ENCODE results near the gene SSU72.
"Not testable (repeated sequence)": the region's sequence is repeated elsewhere in the genome, so short reads cannot be mapped to it uniquely, and the experiment has no call there.

Gene SSU72

GRCh38 chr1:1609822-1610485 is 35.3 kb upstream of the SSU72 start:
- DNase-seq, result no peak

- no peak for DNase-seq
Observed at GRCh38 chr1:1606232-1606631, 31.6 kb upstream of the SSU72 start.

DNA sequence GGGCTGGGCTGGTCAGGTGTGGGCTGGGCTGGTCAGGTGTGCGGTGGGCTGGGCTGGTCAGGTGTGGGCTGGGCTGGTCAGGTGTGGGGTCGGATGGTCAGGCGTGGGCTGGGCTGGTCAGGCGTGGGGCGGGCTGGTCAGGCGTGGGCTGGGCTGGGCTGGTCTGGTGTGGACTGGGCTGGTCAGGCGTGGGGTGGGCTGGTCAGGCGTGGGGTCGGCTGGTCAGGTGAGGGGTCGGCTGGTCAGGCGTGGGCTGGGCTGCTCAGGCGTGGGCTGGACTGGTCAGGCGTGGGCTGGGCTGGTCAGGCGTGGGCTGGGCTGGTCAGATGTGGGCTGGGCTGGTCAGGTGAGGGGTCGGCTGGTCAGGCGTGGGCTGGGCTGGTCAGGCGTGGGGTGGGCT is 31.1 kb upstream of the SSU72 start:
- no peak for DNase-seq

DNA sequence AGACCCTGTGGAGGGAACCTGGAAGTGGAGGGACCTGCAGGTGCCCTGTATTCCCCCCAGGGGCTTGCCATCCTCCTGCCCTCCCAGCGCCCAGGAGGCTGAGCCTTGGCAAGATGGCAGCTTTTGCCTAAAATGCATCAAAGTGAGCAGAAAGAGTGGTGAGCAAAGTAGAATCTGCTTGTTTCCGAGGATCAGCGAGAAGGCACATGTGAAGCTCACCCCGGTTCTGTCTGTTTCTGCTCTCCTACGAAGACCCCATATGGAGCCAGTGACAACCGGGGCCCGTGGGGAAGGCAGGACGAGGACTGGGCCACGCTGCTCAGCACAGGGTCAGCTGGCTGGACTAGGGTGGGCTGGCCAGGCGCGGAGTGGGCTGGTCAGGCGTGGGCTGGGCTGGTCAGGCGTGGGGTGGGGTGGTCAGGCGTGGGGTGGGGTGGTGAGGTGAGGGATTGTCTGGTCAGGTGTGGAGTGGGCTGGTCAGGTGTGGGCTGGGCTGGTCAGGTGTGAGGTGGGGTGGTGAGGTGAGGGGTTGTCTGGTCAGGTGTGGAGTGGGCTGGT is 30.4 kb upstream of the SSU72 start:
- no peak for DNase-seq

GRCh38 chr1:1604374-1605033 is 29.8 kb upstream of the SSU72 start:
- no peak for DNase-seq

GRCh38 chr1:1603671-1604373 is 29.2 kb upstream of the SSU72 start:
- no peak for DNase-seq

DNA sequence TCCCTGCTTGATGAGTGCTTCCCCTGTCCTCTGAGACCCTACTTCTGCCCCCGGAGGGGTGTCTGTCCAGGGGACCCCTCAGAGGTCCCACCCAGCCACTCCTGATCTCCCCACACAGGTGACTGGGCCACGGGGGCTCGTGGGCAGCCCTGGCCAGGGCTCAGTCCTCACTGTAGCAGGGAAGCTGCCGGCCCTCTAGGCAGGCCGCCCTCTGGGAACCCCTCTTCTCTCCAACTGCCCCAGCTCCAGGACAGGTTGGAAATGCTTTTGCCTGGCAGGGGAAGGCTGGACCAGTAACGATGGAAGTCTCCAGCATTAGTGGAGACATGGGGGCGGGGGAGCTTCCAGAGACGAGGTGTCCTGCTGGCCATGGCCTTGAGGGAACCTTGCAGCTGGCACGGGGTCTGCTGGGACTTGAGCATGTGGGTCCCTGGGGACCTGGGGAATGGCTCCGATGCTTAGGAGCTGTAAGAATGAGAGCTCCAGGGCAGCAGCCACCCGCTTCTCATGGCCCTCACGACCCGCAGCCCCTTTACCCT is 28.4 kb upstream of the SSU72 start:
- no peak for DNase-seq

- no peak for DNase-seq
Observed at GRCh38 chr1:1602304-1602967, 27.8 kb upstream of the SSU72 start.

DNA sequence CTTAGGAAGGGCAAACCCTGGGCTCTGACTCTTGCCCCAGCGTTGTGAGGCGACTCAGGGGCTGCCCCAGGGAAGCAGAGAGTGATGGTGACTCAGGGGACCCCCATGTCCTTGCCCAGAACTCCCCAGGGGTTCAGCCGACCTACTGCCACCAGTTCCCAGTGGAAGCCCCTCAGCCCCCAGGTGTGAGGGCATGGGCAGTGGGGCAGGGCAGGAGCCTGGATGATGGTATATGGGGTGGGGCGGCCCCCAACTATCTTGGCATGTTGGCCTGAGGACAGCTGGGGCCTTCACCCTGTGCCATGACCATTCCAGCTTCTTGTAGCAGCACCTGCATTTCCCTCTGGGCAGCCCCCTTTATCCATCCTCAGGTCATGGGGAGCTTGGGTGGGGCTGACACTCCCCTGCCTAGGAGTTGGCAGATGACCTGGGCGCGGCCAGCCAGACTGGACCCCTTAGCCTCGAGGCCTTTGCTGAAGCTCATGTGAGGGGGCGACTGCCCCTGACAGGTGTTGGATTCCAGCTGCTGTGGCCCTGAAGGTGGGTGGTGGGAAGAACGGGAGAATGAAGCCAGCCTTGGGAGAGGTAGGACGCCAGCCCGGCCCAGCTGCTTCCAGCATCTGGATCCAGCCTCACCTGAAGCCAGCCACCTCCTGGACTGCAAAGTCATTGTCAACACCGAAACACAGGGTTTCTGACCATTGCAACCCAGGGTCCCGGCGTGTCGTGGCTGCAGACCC is 27.1 kb upstream of the SSU72 start:
- DNase-seq, result no peak

DNA sequence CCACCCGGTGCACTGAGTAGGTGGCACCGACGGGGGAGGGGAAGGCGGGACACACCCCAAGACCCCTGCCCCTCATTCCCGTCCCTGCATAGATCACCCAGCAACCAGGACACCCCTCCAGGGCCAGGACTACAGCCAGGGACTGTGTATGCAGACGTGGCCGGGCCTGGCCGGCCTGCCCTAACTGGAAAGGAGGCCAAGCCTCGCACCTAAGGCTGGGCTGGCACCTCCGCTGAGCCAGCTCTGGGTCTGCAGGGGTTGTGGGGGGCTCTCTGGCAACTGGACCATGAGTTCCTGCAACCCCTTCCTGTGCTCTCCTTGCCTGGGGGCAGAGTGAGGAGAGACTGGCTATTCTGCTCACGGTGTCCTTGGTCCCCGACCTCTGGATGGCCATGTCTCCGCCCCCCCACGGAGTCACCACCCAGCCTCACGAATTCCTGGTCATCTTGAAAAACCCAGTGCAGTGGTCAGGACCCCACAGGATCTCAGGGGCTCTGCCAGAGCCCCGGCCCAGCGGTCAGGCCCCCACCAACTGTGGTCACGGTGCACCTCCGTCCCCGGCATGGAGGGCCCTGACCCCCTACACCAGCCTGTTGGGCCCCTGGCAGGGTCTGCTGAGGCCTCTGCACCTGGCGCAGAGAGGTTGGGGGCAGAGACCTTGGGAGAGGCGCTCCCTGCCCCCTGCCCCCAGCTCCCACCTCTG is 26.3 kb upstream of the SSU72 start:
- DNase-seq, result no peak

- no peak for DNase-seq
Observed at GRCh38 chr1:1599935-1600860, 25.5 kb upstream of the SSU72 start, which contains the start of gene FNDC10. Gene FNDC10 (minus strand): TSS chr1:1600135. CDS start chr1:1600015, 120 bp downstream.

- DNase-seq, result peak; percentile 22
Observed at GRCh38 chr1:1599030-1599934, 24.6 kb upstream of the SSU72 start.

GRCh38 chr1:1598720-1599029 is 24.0 kb upstream of the SSU72 start:
- DNase-seq, result no peak

GRCh38 chr1:1598051-1598719 is 23.5 kb upstream of the SSU72 start:
- no peak for DNase-seq

- no peak for DNase-seq
Observed at GRCh38 chr1:1597275-1597930, 22.7 kb upstream of the SSU72 start.

- no peak for DNase-seq
Observed at GRCh38 chr1:1596493-1597274, 22.0 kb upstream of the SSU72 start.

GRCh38 chr1:1595341-1595740 is 20.7 kb upstream of the SSU72 start:
- DNase-seq, result not testable (repeated sequence)
